Panc1 (cell line): ENCODE data around the gene MRGPRD. TPM values are rescaled to one million over a fixed set of nuclear protein-coding genes. Genes with fewer than 3 reads are reported as not detected.

Source experiments
- ATAC-seq: fragments of 200-7000 bp; cut with Tn5 transposase; 2 replicates; pipeline ENCODE4 v1.9.1; 2020; ENCODE audit warnings: mild to moderate bottlenecking, moderate library complexity
- BruUV-seq: library from RNA; stranded (reverse); fragments of 400-500 nt; replicated peaks from 2 replicates; lab custom pipeline; 2021; lab: Mats Ljungman, UMichigan
- CTCF ChIA-PET: fragments of 300-600 bp; sonication (Branson Sonifier 250); formaldehyde crosslinking; loops from one replicate; lab custom pipeline; 2022; ENCODE audit warnings: antibody characterized with exemption; lab: Charles Lee
- POLR2A ChIA-PET: fragments of 300-600 bp; sonication (Branson Sonifier 250); formaldehyde crosslinking; loops from one replicate; lab custom pipeline; 2022; ENCODE audit warnings: antibody characterized with exemption; lab: Charles Lee
- DNase-seq: peaks from one replicate; pipeline ENCODE4 v3.0.0-alpha.2; 2010; ENCODE audit warnings: low read depth, low spot score
- H3K27ac ChIP-seq: 2 replicates; pipeline ENCODE4 v1.5.1; 2011; ENCODE audit warnings: mild to moderate bottlenecking, low read length, inconsistent platforms
- H3K27me3 ChIP-seq: fragments of 200-500 bp; sonication (Bioruptor generic); 2 replicates; pipeline ENCODE4 v1.6.0; 2014; ENCODE audit warnings: low read length, inconsistent platforms; ENCODE audit not compliant: control insufficient read depth, insufficient read depth
- H3K36me3 ChIP-seq: fragments of 200-500 bp; sonication (Bioruptor generic); 2 replicates; pipeline ENCODE4 v1.5.1; 2014; ENCODE audit warnings: inconsistent platforms, mild to moderate bottlenecking, low read length, moderate library complexity; ENCODE audit not compliant: control insufficient read depth, insufficient read depth
- H3K4me1 ChIP-seq: 2 replicates; pipeline ENCODE4 v1.5.1; 2011; ENCODE audit warnings: inconsistent platforms, mild to moderate bottlenecking, low read length, moderate library complexity; ENCODE audit not compliant: control insufficient read depth, insufficient read depth
- H3K4me3 ChIP-seq, 2 experiments: 2 replicates each; pipeline ENCODE4 v1.5.1; 2011 to 2012; ENCODE audit warnings: low read depth in 2 of 2, low read length in 2 of 2, mild to moderate bottlenecking in 2 of 2, inconsistent platforms in 1 of 2, moderate library complexity in 1 of 2
- H3K9me3 ChIP-seq: fragments of 200-500 bp; sonication (Bioruptor generic); 2 replicates; pipeline ENCODE4 v1.5.1; 2014; ENCODE audit warnings: low read depth, mild to moderate bottlenecking, inconsistent platforms, low read length, moderate library complexity; ENCODE audit not compliant: control insufficient read depth, insufficient read depth
- POLR2AphosphoS5 ChIP-seq: IDR thresholded peaks from 2 replicates; pipeline ENCODE4 v1.6.1; 2012; ENCODE audit warnings: mild to moderate bottlenecking, low read depth, low read length, moderate library complexity
- SIN3A ChIP-seq: IDR thresholded peaks from 2 replicates; pipeline ENCODE4 v1.6.1; 2012; ENCODE audit warnings: low read depth, mild to moderate bottlenecking, low read length, moderate library complexity, borderline replicate concordance; ENCODE audit not compliant: insufficient read depth
- TCF7L2 ChIP-seq: IDR thresholded peaks from 2 replicates; pipeline ENCODE4 v1.6.1; 2011; ENCODE audit warnings: mild to moderate bottlenecking, low read depth, low read length, inconsistent platforms
- in situ Hi-C: cut with HindIII; loops from 2 replicates; pipeline ENCODE4 v1.10.0; 2016; ENCODE audit warnings: low sequenced_read_pairs, low pct_unique_long_range_greater_than_20kb
- intact Hi-C: fragments of 100-400 bp; cut with micrococcal nuclease; formaldehyde crosslinking; loops from one replicate; pipeline ENCODE4 v1.10.0; 2022; ENCODE audit not compliant: unreplicated experiment
- total RNA-seq: library from RNA; stranded (reverse); gene quantifications from one replicate; pipeline ENCODE4 v1.2.1, GENCODE V29; 2021; ENCODE audit not compliant: unreplicated experiment
- TF ChIP-seq, protein P1 (sequence below), 2 experiments: IDR thresholded peaks; 2 replicates each; pipeline ENCODE4 v1.6.1; 2011 to 2012; ENCODE audit warnings: low read depth in 2 of 2, control low read depth in 1 of 2, low read length in 1 of 2, mild to moderate bottlenecking in 1 of 2, moderate library complexity in 1 of 2; ENCODE audit not compliant: insufficient read depth in 1 of 2
- TF ChIP-seq, protein P2 (sequence below): fragments of 450-650 bp; IDR thresholded peaks from 2 replicates; pipeline ENCODE4 v1.5.1; 2017; ENCODE audit warnings: mild to moderate bottlenecking

Gene MRGPRD
- total RNA-seq, 1 experiment from 2014 or later, result not detected

DNA sequence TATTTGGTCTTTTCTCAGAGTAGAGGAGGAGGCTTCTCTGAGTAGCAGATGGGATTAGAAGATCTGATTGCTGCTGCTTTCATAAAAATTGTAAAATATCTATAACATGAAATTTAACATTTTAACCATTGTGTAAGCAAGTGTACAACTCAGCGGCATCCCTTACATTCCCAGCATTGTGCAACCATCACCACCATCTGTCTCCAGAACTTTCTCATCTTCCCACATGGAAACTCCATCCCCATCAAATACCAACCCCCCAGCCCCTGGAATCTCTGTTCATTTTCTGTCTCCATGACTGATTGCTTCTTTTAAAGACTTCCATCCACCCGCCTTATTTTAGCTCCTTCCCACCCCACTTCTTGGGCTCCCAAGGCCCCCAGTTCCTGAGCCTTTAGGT lies 32.3 kb downstream of the MRGPRD start:
- H3K27me3 ChIP-seq, result no peaks in the 10 kb centered on the region
- H3K4me3 ChIP-seq, result no peak overlapping the region
- no peak overlapping the region for H3K27ac ChIP-seq
- in situ Hi-C loops, result no loop called here
- POLR2A ChIA-PET, result no interaction called here
- no peaks in the 10 kb centered on the region for H3K9me3 ChIP-seq
- CTCF ChIA-PET, result interaction anchor here (0.6 kb wide), 1 partner anchor 708 kb away, joined by 3 read pairs; no protein-coding TSS in a partner anchor
- no peaks in the 10 kb centered on the region for H3K4me1 ChIP-seq
- intact Hi-C loops, result no loop called here
- DNase-seq (no peak), ATAC-seq (no peak)
- no peaks in the 10 kb centered on the region for H3K36me3 ChIP-seq
- no TSS peak for BruUV-seq
- TF ChIP-seq POLR2AphosphoS5 (no peak), TCF7L2 (no peak), SIN3A (no peak)
- TF ChIP-seq, protein P1, sequence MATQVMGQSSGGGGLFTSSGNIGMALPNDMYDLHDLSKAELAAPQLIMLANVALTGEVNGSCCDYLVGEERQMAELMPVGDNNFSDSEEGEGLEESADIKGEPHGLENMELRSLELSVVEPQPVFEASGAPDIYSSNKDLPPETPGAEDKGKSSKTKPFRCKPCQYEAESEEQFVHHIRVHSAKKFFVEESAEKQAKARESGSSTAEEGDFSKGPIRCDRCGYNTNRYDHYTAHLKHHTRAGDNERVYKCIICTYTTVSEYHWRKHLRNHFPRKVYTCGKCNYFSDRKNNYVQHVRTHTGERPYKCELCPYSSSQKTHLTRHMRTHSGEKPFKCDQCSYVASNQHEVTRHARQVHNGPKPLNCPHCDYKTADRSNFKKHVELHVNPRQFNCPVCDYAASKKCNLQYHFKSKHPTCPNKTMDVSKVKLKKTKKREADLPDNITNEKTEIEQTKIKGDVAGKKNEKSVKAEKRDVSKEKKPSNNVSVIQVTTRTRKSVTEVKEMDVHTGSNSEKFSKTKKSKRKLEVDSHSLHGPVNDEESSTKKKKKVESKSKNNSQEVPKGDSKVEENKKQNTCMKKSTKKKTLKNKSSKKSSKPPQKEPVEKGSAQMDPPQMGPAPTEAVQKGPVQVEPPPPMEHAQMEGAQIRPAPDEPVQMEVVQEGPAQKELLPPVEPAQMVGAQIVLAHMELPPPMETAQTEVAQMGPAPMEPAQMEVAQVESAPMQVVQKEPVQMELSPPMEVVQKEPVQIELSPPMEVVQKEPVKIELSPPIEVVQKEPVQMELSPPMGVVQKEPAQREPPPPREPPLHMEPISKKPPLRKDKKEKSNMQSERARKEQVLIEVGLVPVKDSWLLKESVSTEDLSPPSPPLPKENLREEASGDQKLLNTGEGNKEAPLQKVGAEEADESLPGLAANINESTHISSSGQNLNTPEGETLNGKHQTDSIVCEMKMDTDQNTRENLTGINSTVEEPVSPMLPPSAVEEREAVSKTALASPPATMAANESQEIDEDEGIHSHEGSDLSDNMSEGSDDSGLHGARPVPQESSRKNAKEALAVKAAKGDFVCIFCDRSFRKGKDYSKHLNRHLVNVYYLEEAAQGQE (IDR thresholded peaks at IDR 0.05; ENCODE audit: insufficient read depth in 1 of 2, low read depth in 2 of 2, low read length in 1 of 2), result no peak
- TF ChIP-seq, protein P2, sequence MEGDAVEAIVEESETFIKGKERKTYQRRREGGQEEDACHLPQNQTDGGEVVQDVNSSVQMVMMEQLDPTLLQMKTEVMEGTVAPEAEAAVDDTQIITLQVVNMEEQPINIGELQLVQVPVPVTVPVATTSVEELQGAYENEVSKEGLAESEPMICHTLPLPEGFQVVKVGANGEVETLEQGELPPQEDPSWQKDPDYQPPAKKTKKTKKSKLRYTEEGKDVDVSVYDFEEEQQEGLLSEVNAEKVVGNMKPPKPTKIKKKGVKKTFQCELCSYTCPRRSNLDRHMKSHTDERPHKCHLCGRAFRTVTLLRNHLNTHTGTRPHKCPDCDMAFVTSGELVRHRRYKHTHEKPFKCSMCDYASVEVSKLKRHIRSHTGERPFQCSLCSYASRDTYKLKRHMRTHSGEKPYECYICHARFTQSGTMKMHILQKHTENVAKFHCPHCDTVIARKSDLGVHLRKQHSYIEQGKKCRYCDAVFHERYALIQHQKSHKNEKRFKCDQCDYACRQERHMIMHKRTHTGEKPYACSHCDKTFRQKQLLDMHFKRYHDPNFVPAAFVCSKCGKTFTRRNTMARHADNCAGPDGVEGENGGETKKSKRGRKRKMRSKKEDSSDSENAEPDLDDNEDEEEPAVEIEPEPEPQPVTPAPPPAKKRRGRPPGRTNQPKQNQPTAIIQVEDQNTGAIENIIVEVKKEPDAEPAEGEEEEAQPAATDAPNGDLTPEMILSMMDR, result no peak

DNA sequence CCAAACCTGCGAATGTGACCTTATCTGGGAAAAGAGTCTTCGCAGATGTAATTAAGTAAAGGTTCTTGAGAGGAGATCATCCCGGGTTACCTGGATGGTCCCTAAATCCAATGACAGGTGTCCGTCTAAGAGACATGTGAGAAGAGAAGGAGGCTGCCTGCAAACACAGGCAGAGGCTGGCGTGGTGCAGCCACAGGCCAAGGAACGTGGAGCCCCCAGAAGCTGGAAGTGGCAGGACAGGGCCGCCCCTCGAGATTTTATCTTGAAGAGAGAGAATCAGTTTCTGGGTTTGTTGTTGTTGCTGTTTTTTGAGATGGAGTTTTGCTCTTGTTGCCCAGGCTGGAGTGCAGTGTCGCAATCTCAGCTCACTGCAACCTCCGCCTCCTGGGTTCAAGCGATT lies 33.6 kb downstream of the MRGPRD start:
- ATAC-seq (no peak), DNase-seq (no peak)
- TF ChIP-seq SIN3A (no peak), POLR2AphosphoS5 (no peak), TCF7L2 (no peak)
- TF ChIP-seq, protein P2, result no peak
- TF ChIP-seq, protein P1 (IDR thresholded peaks at IDR 0.05; ENCODE audit: insufficient read depth in 1 of 2, low read depth in 2 of 2, low read length in 1 of 2), result no peak
- in situ Hi-C loops (no loop called here), intact Hi-C loops (no loop called here)
- Histone ChIP-seq H3K36me3 (no peaks in the 10 kb centered on the region), H3K27me3 (no peaks in the 10 kb centered on the region), H3K9me3 (no peaks in the 10 kb centered on the region), H3K4me3 (no peak overlapping the region), H3K4me1 (no peaks in the 10 kb centered on the region), H3K27ac (no peak overlapping the region)
- ChIA-PET POLR2A (no interaction called here), CTCF (no interaction called here)
- BruUV-seq, result no TSS peak
